Type B pancreatic cell (in vitro differentiated cells): ENCODE results near the gene CEP350. TPM values are rescaled to one million over a fixed set of nuclear protein-coding genes. Genes with fewer than 3 reads are reported as not detected.

Experiments used
- DNase-seq: peaks from one replicate; pipeline ENCODE4 v3.0.0; 2021; ENCODE audit warnings: mixed read lengths; ENCODE audit not compliant: unreplicated experiment; ENCODE audit errors: extremely low spot score
- H3K27ac Mint-ChIP-seq: 2 replicates; pipeline ENCODE4 v1.8.0; 2021; ENCODE audit warnings: mild to moderate bottlenecking, mixed read lengths
- H3K27me3 Mint-ChIP-seq: 2 replicates; pipeline ENCODE4 v1.8.0; 2021; ENCODE audit warnings: mixed read lengths
- H3K36me3 Mint-ChIP-seq: 2 replicates; pipeline ENCODE4 v1.8.0; 2021; ENCODE audit warnings: mixed read lengths
- H3K4me1 Mint-ChIP-seq: one replicate; pipeline ENCODE4 v1.8.0; 2021; ENCODE audit warnings: mixed read lengths; ENCODE audit not compliant: unreplicated experiment
- H3K4me3 Mint-ChIP-seq: 2 replicates; pipeline ENCODE4 v1.8.0; 2021; ENCODE audit warnings: mild to moderate bottlenecking, mixed read lengths
- H3K9me3 Mint-ChIP-seq: 2 replicates; pipeline ENCODE4 v1.8.0; 2021; ENCODE audit warnings: mixed read lengths
- total RNA-seq: library from RNA; stranded (reverse); gene quantifications from 2 replicates; pipeline ENCODE4 v1.2.1, GENCODE V29; 2021; ENCODE audit warnings: low replicate concordance
- TF ChIP-seq, protein P1 (sequence below): fragments of 200-600 bp; sonication (generic); conservative IDR thresholded peaks from 2 replicates; pipeline ENCODE4 v1.5.0; 2021; ENCODE audit warnings: antibody characterized with exemption, mild to moderate bottlenecking

Gene CEP350
- total RNA-seq, 1 donor from 2014 or later, result 41.5 TPM

DNA sequence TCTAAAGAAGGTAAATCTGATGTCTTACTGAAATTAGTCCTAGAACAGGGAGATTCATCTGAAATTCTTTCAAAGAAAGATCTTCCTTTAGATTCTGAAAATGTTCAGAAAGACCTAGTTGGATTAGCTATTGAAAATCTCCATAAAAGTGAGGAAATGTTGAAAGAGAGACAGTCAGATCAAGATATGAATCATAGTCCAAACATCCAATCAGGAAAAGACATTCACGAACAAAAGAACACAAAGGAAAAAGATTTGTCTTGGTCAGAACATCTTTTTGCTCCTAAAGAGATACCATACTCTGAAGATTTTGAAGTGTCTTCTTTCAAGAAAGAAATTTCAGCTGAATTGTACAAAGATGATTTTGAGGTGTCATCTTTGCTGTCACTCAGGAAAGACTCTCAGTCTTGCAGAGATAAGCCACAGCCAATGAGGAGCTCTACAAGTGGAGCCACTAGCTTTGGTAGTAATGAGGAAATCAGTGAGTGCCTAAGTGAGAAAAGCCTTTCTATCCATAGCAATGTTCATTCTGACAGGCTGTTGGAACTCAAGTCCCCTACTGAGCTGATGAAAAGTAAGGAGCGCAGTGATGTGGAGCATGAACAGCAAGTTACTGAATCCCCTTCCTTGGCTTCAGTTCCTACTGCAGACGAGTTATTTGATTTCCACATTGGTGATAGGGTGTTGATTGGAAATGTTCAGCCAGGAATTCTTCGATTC lies 138.5 kb downstream of the CEP350 start:
- H3K36me3 Mint-ChIP-seq, result peaks cover 43% of the 10 kb centered on the region
- TF ChIP-seq, protein P1, sequence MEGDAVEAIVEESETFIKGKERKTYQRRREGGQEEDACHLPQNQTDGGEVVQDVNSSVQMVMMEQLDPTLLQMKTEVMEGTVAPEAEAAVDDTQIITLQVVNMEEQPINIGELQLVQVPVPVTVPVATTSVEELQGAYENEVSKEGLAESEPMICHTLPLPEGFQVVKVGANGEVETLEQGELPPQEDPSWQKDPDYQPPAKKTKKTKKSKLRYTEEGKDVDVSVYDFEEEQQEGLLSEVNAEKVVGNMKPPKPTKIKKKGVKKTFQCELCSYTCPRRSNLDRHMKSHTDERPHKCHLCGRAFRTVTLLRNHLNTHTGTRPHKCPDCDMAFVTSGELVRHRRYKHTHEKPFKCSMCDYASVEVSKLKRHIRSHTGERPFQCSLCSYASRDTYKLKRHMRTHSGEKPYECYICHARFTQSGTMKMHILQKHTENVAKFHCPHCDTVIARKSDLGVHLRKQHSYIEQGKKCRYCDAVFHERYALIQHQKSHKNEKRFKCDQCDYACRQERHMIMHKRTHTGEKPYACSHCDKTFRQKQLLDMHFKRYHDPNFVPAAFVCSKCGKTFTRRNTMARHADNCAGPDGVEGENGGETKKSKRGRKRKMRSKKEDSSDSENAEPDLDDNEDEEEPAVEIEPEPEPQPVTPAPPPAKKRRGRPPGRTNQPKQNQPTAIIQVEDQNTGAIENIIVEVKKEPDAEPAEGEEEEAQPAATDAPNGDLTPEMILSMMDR, result no peak
- no peak overlapping the region for H3K4me3 Mint-ChIP-seq
- peaks cover 4% of the 10 kb centered on the region for H3K9me3 Mint-ChIP-seq
- H3K27ac Mint-ChIP-seq, result no peak overlapping the region
- DNase-seq, result no peak
- H3K4me1 Mint-ChIP-seq, result no peaks in the 10 kb centered on the region
- H3K27me3 Mint-ChIP-seq, result no peaks in the 10 kb centered on the region

DNA sequence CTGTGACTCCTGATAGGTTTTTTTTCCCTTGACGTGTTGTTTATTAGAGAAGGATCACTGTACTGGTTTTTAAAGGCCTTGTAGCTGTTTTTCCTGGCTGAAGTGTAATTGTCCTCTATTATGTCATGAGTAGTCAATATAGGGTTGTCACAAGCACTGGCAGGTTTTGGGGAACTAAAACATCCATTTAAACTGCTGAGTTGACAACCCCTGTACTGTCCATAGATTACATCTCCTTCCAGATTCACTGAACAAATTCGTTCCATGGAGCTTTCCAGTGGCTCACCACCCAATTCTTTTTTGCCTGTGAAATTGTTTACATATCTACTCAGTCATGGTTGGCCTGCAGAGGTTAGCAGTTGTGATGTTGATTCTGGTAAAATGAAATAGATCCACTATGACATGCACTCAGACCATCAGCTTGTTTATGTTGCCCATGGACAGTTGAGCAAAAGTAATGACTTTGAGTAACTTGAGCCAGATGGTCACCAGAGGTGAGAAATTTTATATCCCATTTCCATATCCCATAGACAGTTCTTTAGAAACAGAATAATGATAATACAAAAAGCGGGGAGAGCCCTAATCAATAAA lies 140.2 kb downstream of the CEP350 start:
- H3K4me3 Mint-ChIP-seq, result no peak overlapping the region
- DNase-seq, result no peak
- no peak overlapping the region for H3K27ac Mint-ChIP-seq
- no peaks in the 10 kb centered on the region for H3K27me3 Mint-ChIP-seq
- no peaks in the 10 kb centered on the region for H3K4me1 Mint-ChIP-seq
- H3K9me3 Mint-ChIP-seq, result peaks cover 2% of the 10 kb centered on the region
- peaks cover 35% of the 10 kb centered on the region for H3K36me3 Mint-ChIP-seq
- TF ChIP-seq, protein P1, result no peak

DNA sequence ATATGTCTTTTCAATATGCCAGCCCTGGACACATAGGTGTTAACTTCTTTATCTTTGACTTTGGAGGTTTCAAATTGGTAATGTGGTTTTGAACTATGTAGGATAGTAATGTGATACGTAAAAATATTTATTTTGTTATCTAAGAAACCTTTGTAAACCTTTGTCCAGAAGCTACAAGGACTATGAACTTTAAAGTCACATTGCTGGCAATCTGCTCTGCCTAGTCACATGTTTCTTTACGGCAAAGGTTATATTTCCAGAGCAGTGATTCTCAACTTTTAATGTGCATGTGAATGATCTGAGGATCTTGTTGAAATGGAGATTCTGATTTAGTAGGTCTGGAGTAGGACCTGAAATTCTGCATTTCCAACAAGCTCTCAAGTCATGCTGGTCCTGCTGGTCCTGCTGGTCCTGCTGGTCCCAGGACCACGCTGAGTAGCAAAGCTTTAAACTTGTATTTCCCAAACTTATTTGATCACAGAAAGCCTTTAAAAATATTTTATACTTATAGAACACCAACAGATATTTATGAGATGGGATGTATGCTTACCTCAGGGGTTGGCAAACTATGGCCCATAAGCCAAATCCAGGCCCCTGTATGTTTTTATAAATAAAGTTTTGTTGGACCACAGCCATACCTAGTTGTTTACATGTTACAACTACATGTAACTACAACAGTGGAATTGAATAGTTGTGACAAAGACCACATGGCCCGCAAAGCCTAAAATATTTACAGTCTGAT lies 142.1 kb downstream of the CEP350 start:
- H3K9me3 Mint-ChIP-seq, result no peaks in the 10 kb centered on the region
- TF ChIP-seq, protein P1, result no peak
- no peaks in the 10 kb centered on the region for H3K27me3 Mint-ChIP-seq
- H3K27ac Mint-ChIP-seq, result peak overlapping the region; percentile 59
- H3K4me3 Mint-ChIP-seq, result no peak overlapping the region
- peaks cover 37% of the 10 kb centered on the region for H3K36me3 Mint-ChIP-seq
- no peaks in the 10 kb centered on the region for H3K4me1 Mint-ChIP-seq
- DNase-seq, result no peak

DNA sequence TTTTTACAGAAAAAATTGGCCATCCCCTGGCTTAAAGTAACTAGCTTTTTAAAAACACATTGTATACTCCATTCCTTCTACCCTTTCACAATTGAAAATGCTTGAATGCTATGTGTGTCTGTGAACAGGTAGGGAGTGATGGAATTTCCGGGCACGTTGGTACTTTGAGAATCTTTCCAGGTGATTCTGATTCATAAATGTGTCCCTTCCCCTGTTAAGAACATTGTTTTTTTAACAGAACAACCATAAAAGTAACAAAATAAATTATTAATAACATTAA lies 142.7 kb downstream of the CEP350 start:
- Mint-ChIP-seq H3K27me3 (no peaks in the 10 kb centered on the region), H3K27ac (no peak overlapping the region), H3K9me3 (no peaks in the 10 kb centered on the region), H3K4me1 (no peaks in the 10 kb centered on the region), H3K36me3 (peaks cover 37% of the 10 kb centered on the region), H3K4me3 (no peak overlapping the region)
- TF ChIP-seq, protein P1, result no peak
- no peak for DNase-seq

DNA sequence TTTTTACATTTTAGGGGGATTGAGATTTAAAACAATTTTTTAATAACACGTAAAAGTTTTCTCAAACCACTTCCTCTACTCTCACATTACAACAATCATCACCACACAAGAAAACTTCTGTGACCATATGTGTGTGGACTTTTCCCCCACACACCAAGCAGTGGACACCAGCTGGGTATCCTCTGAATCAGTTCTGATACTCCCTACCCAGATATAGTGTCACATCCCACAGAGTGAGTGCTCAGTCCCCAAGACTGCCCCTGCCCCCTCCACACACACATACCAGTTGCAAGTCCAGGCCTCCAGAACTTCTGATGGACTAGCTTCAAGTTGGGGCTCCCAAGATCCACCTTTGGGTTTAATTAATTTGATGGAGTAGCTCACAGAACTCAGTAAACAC lies 146.8 kb downstream of the CEP350 start:
- peaks cover 21% of the 10 kb centered on the region for H3K36me3 Mint-ChIP-seq
- no peak for DNase-seq
- TF ChIP-seq, protein P1, result no peak
- H3K27me3 Mint-ChIP-seq, result no peaks in the 10 kb centered on the region
- H3K9me3 Mint-ChIP-seq, result no peaks in the 10 kb centered on the region
- H3K4me3 Mint-ChIP-seq, result no peak overlapping the region
- no peaks in the 10 kb centered on the region for H3K4me1 Mint-ChIP-seq
- H3K27ac Mint-ChIP-seq, result no peak overlapping the region
